RWPE1 (cell line): ENCODE results near the gene ZNF710.

Experiments used
- CTCF ChIA-PET: fragments of 350-600 bp; sonication (Branson Sonifier 250); formaldehyde crosslinking; extraction: SDS; loops from one replicate; lab custom pipeline; 2021; lab: Yijun Ruan, JAX
- POLR2A ChIA-PET: fragments of 400-600 bp; formaldehyde crosslinking; extraction: SDS; loops from one replicate; lab custom pipeline; 2020; ENCODE audit warnings: antibody characterized with exemption; ENCODE audit not compliant: low non-redundant PET; lab: Yijun Ruan, JAX
- DNase-seq: peaks from one replicate; pipeline ENCODE4 v3.0.0; 2012; ENCODE audit warnings: low spot score
- H3K27ac ChIP-seq: fragments of 450-650 bp; 2 replicates; pipeline ENCODE4 v1.5.1; 2017
- TF ChIP-seq, protein P1 (sequence below): fragments of 450-650 bp; conservative IDR thresholded peaks from 2 replicates; pipeline ENCODE4 v1.5.1; 2017; ENCODE audit warnings: low read depth, mild to moderate bottlenecking

ZNF710 gene

DNA sequence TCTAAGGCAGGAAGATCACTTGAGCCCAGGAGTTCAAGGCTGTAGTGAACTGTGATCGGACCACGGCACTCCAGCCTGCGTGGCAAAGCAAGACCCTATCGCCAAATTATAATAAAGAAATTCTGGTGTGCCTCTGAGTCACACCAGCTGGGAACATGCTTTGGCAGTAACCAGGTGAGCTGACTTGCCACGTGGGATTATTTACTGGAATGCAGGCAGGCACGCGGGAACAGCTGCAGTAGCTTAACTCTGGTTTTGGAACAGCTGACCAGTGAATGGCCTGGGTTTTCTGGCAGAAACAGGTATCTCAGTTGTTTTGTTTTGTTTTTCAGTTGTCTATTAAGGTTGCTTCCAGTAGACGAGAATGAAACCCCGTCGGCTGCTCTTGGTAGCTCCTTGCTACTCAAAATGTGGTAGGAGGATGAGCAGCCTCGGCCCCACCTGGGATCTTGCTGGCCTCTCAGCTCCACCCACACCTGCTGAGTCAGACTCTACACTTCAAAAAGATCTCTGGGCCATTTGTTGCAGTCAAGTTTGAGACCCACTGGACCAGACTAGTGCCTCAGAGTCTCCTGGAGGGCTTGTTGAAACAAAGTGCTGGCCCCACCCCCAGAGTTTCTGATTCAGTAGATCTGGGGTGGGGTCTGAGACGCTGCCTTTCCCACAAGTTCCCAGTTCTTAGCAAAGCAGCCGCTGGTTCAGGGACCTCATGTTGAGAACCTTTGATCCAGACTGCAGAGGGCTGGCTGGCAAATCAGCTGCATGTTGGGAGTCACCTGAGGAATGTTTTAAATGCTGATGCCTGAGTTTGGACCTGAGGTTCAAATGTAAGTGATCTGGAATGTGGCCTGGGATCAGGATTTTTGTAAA lies 74.5 kb downstream of the ZNF710 start:
- POLR2A ChIA-PET: interaction anchor here (1.0 kb wide), 1 partner anchor 182 kb away, joined by 4 read pairs; the partner anchor contains the start of gene AP3S2
- peak; percentile 85 for DNase-seq

DNA sequence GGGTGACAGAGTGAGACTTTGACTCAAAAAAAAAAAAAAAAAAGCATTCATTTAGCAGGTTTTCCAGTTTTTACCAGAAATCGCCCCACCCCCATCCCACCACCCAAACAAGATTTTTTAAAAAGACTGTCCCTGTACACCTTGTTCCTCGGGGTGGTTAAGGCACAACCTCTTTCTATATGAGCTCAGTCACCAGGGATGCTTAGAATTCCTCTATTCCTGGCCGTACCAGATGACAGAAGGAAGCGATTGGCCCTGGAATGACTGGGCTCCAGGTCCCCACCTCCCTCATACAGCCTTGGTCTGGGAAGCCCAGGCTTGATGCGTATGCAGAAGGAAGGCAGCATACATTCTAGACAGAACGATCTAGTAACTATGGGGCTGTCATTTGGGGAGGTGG lies 75.6 kb downstream of the ZNF710 start:
- TF ChIP-seq, protein P1, sequence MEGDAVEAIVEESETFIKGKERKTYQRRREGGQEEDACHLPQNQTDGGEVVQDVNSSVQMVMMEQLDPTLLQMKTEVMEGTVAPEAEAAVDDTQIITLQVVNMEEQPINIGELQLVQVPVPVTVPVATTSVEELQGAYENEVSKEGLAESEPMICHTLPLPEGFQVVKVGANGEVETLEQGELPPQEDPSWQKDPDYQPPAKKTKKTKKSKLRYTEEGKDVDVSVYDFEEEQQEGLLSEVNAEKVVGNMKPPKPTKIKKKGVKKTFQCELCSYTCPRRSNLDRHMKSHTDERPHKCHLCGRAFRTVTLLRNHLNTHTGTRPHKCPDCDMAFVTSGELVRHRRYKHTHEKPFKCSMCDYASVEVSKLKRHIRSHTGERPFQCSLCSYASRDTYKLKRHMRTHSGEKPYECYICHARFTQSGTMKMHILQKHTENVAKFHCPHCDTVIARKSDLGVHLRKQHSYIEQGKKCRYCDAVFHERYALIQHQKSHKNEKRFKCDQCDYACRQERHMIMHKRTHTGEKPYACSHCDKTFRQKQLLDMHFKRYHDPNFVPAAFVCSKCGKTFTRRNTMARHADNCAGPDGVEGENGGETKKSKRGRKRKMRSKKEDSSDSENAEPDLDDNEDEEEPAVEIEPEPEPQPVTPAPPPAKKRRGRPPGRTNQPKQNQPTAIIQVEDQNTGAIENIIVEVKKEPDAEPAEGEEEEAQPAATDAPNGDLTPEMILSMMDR: no peak
- ChIA-PET CTCF (interaction anchor here (0.6 to 0.7 kb wide), 4 partner anchors 22 to 447 kb away, joined by 3 to 7 read pairs (median 4); no protein-coding TSS in a partner anchor), POLR2A (no interaction called here)
- H3K27ac ChIP-seq: peak overlapping the region; percentile 86
- DNase-seq: no peak

More for the DNA sequence above, 74.5 kb downstream of the ZNF710 start:
- peak overlapping the region; percentile 86 for H3K27ac ChIP-seq
- CTCF ChIA-PET: interaction anchor here (0.6 to 1.2 kb wide), 4 partner anchors 23 to 176 kb away, joined by 3 to 7 read pairs (median 4); no protein-coding TSS in a partner anchor
- TF ChIP-seq, protein P1: no peak

DNA sequence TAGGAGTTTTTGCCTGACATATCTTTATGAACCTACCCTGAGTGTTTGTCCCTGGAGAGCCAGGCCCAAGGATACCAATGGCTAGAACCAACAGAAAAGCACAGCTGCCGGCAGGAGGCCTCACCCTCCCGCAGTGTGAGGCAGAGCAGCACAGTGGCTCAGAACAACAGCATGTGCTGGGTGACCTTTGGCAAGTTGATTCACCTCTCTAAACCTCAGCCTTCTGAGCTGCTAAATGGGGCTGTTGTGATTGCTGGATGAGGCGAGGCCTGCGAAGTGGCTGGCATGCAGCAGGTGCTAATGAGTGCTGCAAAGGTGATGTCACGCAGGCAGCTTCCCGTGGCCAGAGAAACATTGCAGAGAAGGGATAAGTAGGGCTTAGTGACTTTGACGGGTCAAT lies 77.8 kb downstream of the ZNF710 start:
- no peak for DNase-seq
- peak overlapping the region; percentile 5 for H3K27ac ChIP-seq
- CTCF ChIA-PET: interaction anchor here (0.6 kb wide), 1 partner anchor 207 kb away, joined by 3 read pairs; no protein-coding TSS in a partner anchor
- POLR2A ChIA-PET: interaction anchor here (0.6 kb wide), 1 partner anchor 31 kb away, joined by 3 read pairs; no protein-coding TSS in a partner anchor
- TF ChIP-seq, protein P1: no peak

DNA sequence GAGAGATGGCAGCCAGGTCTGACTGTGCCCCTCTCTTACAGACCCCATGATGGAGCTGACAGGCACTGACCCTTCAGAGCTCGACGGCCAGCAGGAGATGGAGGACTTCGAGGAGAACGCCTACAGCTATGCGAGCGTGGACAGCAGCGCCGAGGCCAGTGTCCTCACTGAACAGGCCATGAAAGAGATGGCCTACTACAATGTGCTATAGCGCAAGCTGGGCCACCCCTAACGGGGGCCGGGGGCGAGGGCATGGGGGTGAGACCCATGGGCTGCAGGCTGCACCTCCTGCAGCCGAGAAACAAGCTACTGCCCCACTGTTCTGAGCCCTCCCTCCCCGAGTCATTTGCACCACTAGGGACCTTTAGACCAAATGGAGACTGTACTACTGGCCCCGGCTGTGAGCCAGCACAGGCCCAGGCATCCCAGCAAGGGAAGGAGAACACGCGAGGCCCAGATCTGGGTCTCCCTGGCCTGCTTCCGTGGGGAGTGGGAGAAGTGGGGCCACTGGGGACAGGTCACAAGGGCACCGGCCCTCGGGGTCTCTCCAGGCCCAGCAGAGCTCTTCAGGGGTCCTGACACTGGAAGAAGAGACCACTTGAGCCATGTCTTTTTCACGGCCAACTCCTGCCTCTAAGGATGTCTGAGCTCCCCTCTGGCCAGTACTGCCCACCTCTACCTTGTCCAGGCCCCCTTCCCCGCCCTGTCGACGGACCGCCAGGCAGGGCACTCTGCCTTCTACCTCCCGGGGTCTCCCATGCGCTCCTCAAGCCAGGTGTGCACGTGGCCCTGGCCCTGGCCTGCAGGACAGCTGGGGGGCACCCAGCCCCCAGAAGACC lies 78.7 kb downstream of the ZNF710 start:
- TF ChIP-seq, protein P1: no peak
- peak overlapping the region; percentile 5; the same call in 1 of the 2 replicates for H3K27ac ChIP-seq
- no peak for DNase-seq
- ChIA-PET POLR2A (interaction anchor here (0.6 kb wide), 1 partner anchor 32 kb away, joined by 3 read pairs; no protein-coding TSS in a partner anchor), CTCF (interaction anchor here (0.6 kb wide), 1 partner anchor 38 kb away, joined by 3 read pairs; no protein-coding TSS in a partner anchor)

DNA sequence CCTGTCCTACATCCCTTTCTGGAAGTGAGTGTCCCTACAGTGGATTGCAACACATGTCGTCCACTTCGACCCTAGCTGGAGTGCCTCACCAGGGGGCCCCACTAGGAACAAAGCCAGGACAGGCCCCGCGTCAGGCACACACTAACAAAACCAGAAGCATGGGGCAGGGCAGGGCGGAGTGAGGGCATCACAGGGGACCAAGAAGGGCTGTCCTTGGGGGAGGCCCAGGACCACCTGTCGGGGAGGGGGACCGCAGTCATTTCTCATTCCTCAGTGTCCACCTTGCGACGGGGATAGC lies 79.3 kb downstream of the ZNF710 start:
- no peak for DNase-seq
- CTCF ChIA-PET: interaction anchor here (0.6 kb wide), 1 partner anchor 38 kb away, joined by 3 read pairs; no protein-coding TSS in a partner anchor
- POLR2A ChIA-PET: no interaction called here
- no peak overlapping the region for H3K27ac ChIP-seq
- TF ChIP-seq, protein P1: no peak

DNA sequence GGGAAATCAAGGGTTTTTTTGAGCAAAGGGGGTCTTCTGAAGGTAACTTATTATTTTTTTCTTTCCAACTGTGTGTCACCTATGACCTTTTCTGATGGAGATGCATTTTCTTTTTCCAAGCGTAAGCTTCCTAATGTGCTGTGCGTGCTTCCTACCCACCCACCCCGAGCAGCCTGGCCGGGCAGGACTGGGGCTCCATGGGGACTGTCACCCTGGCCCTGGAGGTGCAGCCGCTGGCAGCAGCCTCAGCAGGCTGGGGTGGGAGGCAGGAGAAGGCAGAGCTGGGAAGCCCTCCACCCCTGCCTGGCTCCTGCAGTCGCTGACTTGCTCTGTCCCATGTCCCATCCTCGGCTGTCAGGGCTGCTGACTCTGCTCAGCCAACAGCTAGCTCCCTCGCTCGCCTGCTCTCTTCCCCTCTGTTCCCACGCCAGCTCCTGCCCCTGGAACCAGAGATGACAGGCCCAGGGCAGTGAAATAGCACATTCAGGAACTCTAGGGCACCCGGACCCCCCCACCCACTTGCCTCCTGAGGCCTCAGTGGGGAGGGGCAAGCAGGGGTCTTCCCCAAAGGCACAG lies 79.8 kb downstream of the ZNF710 start:
- DNase-seq: no peak
- TF ChIP-seq, protein P1: no peak
- ChIA-PET POLR2A (no interaction called here), CTCF (no interaction called here)
- H3K27ac ChIP-seq: peak overlapping the region; percentile 46
